Measurements from ENCODE around the gene PMF1. TPM values are rescaled to one million over a fixed set of nuclear protein-coding genes. Genes with fewer than 3 reads are reported as not detected.

PMF1 gene
- total and polyA plus RNA-seq, 2 of the 13 experiments (the other 11 are each of a cell fraction or from before 2014, with no cell fraction given) = 72.5 to 89.0 TPM

DNA sequence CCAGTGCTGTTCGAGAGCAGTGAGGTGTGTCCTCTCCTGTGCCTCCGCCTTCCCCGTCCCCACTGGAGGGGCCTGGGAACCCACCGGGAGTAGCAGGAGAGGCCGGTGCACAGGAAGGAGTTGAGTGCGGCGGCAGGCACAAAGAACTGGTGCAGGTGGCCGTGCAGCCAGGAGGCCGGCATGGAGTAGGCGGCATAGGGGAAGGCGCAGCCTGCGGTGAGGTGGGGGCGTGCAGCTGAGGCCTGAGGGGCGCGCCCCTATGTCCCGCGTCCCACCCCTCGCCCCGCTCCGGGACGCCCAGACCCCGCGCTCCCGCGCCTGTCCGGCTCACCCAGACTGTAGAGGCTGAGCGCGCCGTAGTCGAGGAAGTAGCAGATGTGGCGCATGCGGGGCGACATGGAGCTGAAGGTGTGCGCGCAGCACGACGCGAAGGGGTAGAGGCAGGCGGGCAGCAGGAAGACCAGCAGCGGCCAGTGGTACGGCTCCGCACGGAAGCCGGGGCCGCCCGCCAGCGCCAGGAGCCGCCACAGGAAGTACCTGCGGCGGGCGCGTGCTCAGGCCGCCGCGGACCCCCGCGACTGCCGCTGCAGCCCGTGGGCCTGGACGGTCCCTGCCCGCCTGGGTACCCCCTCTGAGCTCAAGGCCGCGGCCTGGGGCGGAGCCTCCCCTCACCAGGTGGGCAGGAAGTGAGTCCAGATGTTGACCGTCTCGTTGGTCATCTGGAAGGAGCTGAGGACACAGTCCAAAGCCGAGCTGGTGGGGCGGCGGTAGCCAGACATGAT lies 32.8 kb downstream of the PMF1 start (continued):
- TF ChIP-seq LCORL (IDR thresholded peaks at IDR 0.05) = no peak
- no peak; the same call in 1 of the 2 replicates for TF ChIP-seq LCORL (CRISPR knock-in tag; IDR thresholded peaks at IDR 0.05)
- TF ChIP-seq ELF3 (CRISPR knock-in tag; IDR thresholded peaks at IDR 0.05) = no peak
- TF ChIP-seq ZNF773 (CRISPR knock-in tag; IDR thresholded peaks at IDR 0.05; ENCODE audit: borderline replicate concordance) = no peak
- peak; percentile 8; the same call in 1 of the 2 replicates for TF ChIP-seq ETV5 (CRISPR knock-in tag; IDR thresholded peaks at IDR 0.05; ENCODE audit: borderline replicate concordance)
- no peak for TF ChIP-seq ZNF256 (CRISPR knock-in tag; conservative IDR thresholded peaks at IDR 0.05)
- TF ChIP-seq, protein P1, sequence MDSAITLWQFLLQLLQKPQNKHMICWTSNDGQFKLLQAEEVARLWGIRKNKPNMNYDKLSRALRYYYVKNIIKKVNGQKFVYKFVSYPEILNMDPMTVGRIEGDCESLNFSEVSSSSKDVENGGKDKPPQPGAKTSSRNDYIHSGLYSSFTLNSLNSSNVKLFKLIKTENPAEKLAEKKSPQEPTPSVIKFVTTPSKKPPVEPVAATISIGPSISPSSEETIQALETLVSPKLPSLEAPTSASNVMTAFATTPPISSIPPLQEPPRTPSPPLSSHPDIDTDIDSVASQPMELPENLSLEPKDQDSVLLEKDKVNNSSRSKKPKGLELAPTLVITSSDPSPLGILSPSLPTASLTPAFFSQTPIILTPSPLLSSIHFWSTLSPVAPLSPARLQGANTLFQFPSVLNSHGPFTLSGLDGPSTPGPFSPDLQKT (CRISPR knock-in tag; IDR thresholded peaks at IDR 0.05; ENCODE audit: borderline replicate concordance) = no peak
- TF ChIP-seq, protein P2, sequence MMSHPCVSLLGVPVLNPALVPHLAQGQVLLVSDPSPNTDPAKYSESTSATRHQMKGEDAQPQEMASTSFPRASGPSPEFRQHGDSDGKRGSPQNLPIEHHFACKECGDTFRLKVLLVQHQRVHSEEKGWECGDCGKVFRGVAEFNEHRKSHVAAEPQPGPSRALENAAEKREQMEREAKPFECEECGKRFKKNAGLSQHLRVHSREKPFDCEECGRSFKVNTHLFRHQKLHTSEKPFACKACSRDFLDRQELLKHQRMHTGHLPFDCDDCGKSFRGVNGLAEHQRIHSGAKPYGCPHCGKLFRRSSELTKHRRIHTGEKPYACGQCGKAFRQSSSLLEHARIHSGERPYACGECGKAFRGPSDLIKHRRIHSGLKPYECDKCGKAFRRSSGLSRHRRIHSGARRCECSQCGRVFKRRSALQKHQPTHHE (CRISPR knock-in tag; IDR thresholded peaks at IDR 0.05; ENCODE audit: borderline replicate concordance) = no peak
- no peak for TF ChIP-seq JUND (CRISPR knock-in tag; IDR thresholded peaks at IDR 0.05)
- no peak for TF ChIP-seq HMGA1 (CRISPR knock-in tag; conservative IDR thresholded peaks at IDR 0.05)
- TF ChIP-seq, protein P3, sequence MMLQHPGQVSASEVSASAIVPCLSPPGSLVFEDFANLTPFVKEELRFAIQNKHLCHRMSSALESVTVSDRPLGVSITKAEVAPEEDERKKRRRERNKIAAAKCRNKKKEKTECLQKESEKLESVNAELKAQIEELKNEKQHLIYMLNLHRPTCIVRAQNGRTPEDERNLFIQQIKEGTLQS (CRISPR knock-in tag; IDR thresholded peaks at IDR 0.05) = no peak
- TF ChIP-seq SMAD3 (CRISPR knock-in tag; IDR thresholded peaks at IDR 0.05) = no peak
- no peak for TF ChIP-seq PHF20 (CRISPR knock-in tag; IDR thresholded peaks at IDR 0.05)
- no peak for TF ChIP-seq MIXL1 (CRISPR knock-in tag; IDR thresholded peaks at IDR 0.05)
- TF ChIP-seq, protein P4, sequence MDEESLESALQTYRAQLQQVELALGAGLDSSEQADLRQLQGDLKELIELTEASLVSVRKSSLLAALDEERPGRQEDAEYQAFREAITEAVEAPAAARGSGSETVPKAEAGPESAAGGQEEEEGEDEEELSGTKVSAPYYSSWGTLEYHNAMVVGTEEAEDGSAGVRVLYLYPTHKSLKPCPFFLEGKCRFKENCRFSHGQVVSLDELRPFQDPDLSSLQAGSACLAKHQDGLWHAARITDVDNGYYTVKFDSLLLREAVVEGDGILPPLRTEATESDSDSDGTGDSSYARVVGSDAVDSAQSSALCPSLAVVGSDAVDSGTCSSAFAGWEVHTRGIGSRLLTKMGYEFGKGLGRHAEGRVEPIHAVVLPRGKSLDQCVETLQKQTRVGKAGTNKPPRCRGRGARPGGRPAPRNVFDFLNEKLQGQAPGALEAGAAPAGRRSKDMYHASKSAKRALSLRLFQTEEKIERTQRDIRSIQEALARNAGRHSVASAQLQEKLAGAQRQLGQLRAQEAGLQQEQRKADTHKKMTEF (CRISPR knock-in tag; IDR thresholded peaks at IDR 0.05) = peak; percentile 41; the same call in 1 of the 2 replicates
- TF ChIP-seq ZNF772 (CRISPR knock-in tag; IDR thresholded peaks at IDR 0.05) = no peak
- TF ChIP-seq ZBTB7B (CRISPR knock-in tag; IDR thresholded peaks at IDR 0.05) = no peak
- TF ChIP-seq NR2F1 (CRISPR knock-in tag; IDR thresholded peaks at IDR 0.05) = no peak
- TF ChIP-seq JARID2 (CRISPR knock-in tag; IDR thresholded peaks at IDR 0.05; ENCODE audit: insufficient replicate concordance) = no peak
- TF ChIP-seq HNRNPL (IDR thresholded peaks at IDR 0.05; ENCODE audit: low read depth, low read length) = no peak
- TF ChIP-seq, protein P5, sequence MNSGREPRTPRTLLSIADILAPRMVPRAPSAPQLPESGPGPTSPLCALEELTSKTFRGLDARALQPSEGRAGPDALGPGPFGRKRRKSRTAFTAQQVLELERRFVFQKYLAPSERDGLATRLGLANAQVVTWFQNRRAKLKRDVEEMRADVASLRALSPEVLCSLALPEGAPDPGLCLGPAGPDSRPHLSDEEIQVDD (CRISPR knock-in tag; IDR thresholded peaks at IDR 0.05; ENCODE audit: borderline replicate concordance) = no peak
- TF ChIP-seq, protein P6, sequence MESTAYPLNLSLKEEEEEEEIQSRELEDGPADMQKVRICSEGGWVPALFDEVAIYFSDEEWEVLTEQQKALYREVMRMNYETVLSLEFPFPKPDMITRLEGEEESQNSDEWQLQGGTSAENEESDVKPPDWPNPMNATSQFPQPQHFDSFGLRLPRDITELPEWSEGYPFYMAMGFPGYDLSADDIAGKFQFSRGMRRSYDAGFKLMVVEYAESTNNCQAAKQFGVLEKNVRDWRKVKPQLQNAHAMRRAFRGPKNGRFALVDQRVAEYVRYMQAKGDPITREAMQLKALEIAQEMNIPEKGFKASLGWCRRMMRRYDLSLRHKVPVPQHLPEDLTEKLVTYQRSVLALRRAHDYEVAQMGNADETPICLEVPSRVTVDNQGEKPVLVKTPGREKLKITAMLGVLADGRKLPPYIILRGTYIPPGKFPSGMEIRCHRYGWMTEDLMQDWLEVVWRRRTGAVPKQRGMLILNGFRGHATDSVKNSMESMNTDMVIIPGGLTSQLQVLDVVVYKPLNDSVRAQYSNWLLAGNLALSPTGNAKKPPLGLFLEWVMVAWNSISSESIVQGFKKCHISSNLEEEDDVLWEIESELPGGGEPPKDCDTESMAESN (CRISPR knock-in tag; conservative IDR thresholded peaks at IDR 0.05) = no peak
- TF ChIP-seq FOSL2 (CRISPR knock-in tag; IDR thresholded peaks at IDR 0.05) = no peak
- no peak for TF ChIP-seq FOXK2 (IDR thresholded peaks at IDR 0.05)
- peak; percentile 73; the same call in 1 of the 2 replicates for TF ChIP-seq ZNF607 (CRISPR knock-in tag; IDR thresholded peaks at IDR 0.05; ENCODE audit: borderline replicate concordance)
- no peak for TF ChIP-seq MBD4 (IDR thresholded peaks at IDR 0.05; ENCODE audit: borderline replicate concordance, low read length)

Data from HepG2 (cell line).